ENCODE measurements around the gene CPLX3. TPM values are rescaled to one million over a fixed set of nuclear protein-coding genes. Genes with fewer than 3 reads are reported as not detected.

The CPLX3 gene
- total and polyA plus RNA-seq, 2 of the 8 experiments (the other 6 are each of a cell fraction or from before 2014, with no cell fraction given) = 0.17 TPM; not detected in 1

DNA sequence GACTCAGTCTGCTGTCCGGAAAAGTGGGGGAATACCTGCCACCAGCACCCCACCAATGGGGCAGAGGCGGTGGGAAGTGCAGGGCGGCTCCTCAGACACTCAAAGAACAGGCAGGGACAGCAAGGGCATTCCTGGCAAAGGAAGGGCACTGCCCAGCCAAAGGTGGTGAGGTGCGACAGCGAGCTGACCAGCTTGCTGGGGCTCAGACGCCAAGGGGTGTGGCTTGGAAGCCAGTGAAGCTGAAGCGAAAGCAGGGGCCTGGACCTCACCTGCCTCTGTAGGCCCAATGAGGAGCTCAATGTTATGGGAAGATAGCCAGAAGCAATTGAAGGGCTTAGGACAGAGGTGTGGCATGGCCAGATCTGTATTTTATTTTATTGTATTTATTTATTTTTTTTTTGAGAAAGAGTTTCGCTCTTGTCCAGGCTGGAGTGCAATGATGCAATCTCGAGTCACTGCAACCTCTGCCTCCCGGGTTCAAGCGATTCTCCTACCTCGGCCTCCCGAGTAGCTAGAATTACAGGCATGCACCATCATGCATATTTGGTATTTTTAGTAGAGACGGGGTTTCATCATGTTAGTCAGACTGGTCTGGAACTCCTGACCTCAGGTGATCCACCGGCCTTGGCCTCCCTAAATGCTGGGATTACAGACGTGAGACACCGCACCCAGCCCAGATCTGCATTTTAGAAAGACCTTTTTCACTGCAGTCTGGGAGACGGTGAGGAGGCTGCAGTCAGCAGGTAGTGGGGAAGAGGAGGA is 18.2 kb upstream of the CPLX3 start:
- 0 out of 2 replicates have a peak overlapping the region, but pooled peaks have one; percentile 3 for H2AK5ac ChIP-seq (ENCODE audit: low read depth, low read length)
- no peaks in the 10 kb centered on the region for H3K9me3 ChIP-seq (ENCODE audit: insufficient read depth in 2 of 2, low read depth in 1 of 2, low read length in 1 of 2)
- TF ChIP-seq SUZ12 (IDR thresholded peaks at IDR 0.05; ENCODE audit: low read length) = no peak
- TF ChIP-seq GTF2F1 (IDR thresholded peaks at IDR 0.05; ENCODE audit: borderline replicate concordance, low read depth, low read length) = no peak
- TF ChIP-seq, protein P1, sequence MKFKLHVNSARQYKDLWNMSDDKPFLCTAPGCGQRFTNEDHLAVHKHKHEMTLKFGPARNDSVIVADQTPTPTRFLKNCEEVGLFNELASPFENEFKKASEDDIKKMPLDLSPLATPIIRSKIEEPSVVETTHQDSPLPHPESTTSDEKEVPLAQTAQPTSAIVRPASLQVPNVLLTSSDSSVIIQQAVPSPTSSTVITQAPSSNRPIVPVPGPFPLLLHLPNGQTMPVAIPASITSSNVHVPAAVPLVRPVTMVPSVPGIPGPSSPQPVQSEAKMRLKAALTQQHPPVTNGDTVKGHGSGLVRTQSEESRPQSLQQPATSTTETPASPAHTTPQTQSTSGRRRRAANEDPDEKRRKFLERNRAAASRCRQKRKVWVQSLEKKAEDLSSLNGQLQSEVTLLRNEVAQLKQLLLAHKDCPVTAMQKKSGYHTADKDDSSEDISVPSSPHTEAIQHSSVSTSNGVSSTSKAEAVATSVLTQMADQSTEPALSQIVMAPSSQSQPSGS (IDR thresholded peaks at IDR 0.05; ENCODE audit: low read length) = no peak
- no peak for TF ChIP-seq CHD1 (IDR thresholded peaks at IDR 0.05; ENCODE audit: low read depth, low read length)
- TF ChIP-seq BCL11A (IDR thresholded peaks at IDR 0.05; ENCODE audit: low read depth in 2 of 2, low read length in 2 of 2) = no peak
- no peak for TF ChIP-seq SP1 (IDR thresholded peaks at IDR 0.05; ENCODE audit: low read depth, low read length)
- no peak overlapping the region for H4K5ac ChIP-seq (ENCODE audit: insufficient read length, low read depth, low read length)
- no peak overlapping the region for H3K56ac ChIP-seq (replicated peaks; ENCODE audit: insufficient read length, low read depth, low read length)
- no peak overlapping the region for H2BK15ac ChIP-seq (ENCODE audit: low read length)
- H3K36me3 ChIP-seq (ENCODE audit: control insufficient read depth in 2 of 4, insufficient read depth in 4 of 4, low read length in 3 of 4) = peaks cover 0 to under 1% (median 0%) of the 10 kb centered on the region in 4 experiments; a peak in 1 of 8 replicates
- no peak for DNase-seq (ENCODE audit: low read depth in 1 of 2, low spot score in 2 of 2)
- H2BK12ac ChIP-seq (ENCODE audit: low read depth, low read length) = no peak overlapping the region
- H3K23ac ChIP-seq (ENCODE audit: insufficient read length) = no peak overlapping the region
- H3K4me1 ChIP-seq (replicated peaks in 1 of 4; ENCODE audit: control insufficient read depth in 3 of 4, insufficient read depth in 4 of 4, low read length in 3 of 4) = peaks cover 0 to 2% (median 1%) of the 10 kb centered on the region in 4 experiments; a peak in 2 of 7 replicates
- H3K79me1 ChIP-seq (ENCODE audit: low read depth, low read length) = no peaks in the 10 kb centered on the region
- H3K18ac ChIP-seq (ENCODE audit: extremely low read depth, low read length) = no peak overlapping the region
- H4K20me1 ChIP-seq (replicated peaks in 1 of 2; ENCODE audit: control insufficient read depth in 1 of 2, insufficient read depth in 2 of 2, low read length in 2 of 2) = no peaks in the 10 kb centered on the region
- H3K27ac ChIP-seq (ENCODE audit: low read depth, low read length) = no peak overlapping the region
- H3K27me3 ChIP-seq (replicated peaks in 1 of 4; ENCODE audit: control insufficient read depth in 3 of 4, extremely low read depth in 1 of 4, insufficient read depth in 3 of 4, low read length in 3 of 4) = no peaks in the 10 kb centered on the region
- H2AFZ ChIP-seq (ENCODE audit: low read length) = no peak overlapping the region
- H2BK120ac ChIP-seq (replicated peaks; ENCODE audit: low read depth, low read length) = no peak overlapping the region
- 91% methylated on average over 18 of the region's 18 CpGs; no CpG with 5 or more reads in 1 of the 2 experiments for WGBS, 2 experiments (ENCODE audit: extremely low coverage in 1 of 2, insufficient coverage in 1 of 2, insufficient read length in 1 of 2, insufficient replicate concordance in 2 of 2, low coverage in 1 of 2, low lambda C conversion rate in 2 of 2, missing lambda C conversion rate in 1 of 2)
- H3K9ac ChIP-seq (replicated peaks in 1 of 4; ENCODE audit: extremely low read depth in 1 of 4, low read depth in 3 of 4, low read length in 3 of 4) = no peak overlapping the region
- no peak overlapping the region for H3K4ac ChIP-seq (replicated peaks; ENCODE audit: insufficient read length, low read depth, low read length)
- H3K14ac ChIP-seq (ENCODE audit: insufficient read length) = no peak overlapping the region
- no peak overlapping the region for H2BK20ac ChIP-seq (ENCODE audit: low read length)
- no peak for FAIRE-seq
- H4K8ac ChIP-seq (ENCODE audit: extremely low read depth, insufficient read depth, low read length) = no peak overlapping the region
- CTCF ChIA-PET (ENCODE audit: partially characterized antibody) = interaction anchor here (0.6 to 10.2 kb wide), 24 partner anchors 8 to 336 kb away, joined by 3 to 113 read pairs (median 6); partner anchors contain the start of gene CPLX3
- H3K79me2 ChIP-seq (ENCODE audit: control insufficient read depth in 1 of 2, insufficient read depth in 2 of 2, low read length in 2 of 2) = no peaks in the 10 kb centered on the region
- no peak overlapping the region for H2BK5ac ChIP-seq (ENCODE audit: low read depth, low read length)
- no peaks in the 10 kb centered on the region for H3K23me2 ChIP-seq (ENCODE audit: low read depth, low read length)
- POLR2A ChIA-PET (ENCODE audit: partially characterized antibody) = interaction anchor here (0.6 to 1.7 kb wide), 8 partner anchors 8 to 110 kb away, joined by 3 to 6 read pairs (median 4); no protein-coding TSS in a partner anchor
- no peak overlapping the region for H3K4me3 ChIP-seq (ENCODE audit: extremely low read depth in 1 of 4, insufficient read depth in 2 of 4, low read depth in 3 of 4, low read length in 4 of 4)
- H4K91ac ChIP-seq (replicated peaks; ENCODE audit: insufficient read length, low read length) = no peak overlapping the region
- H3K4me2 ChIP-seq (ENCODE audit: insufficient read depth in 1 of 2, low read depth in 2 of 2, low read length in 2 of 2) = no peak overlapping the region

All from H1 (cell line).